ENCODE measurements around the gene FMO5. TPM values are rescaled to one million over a fixed set of nuclear protein-coding genes. Genes with fewer than 3 reads are reported as not detected.

FMO5 gene
- total and polyA plus RNA-seq, 10 of the 15 experiments (the other 5 are each of a cell fraction or from before 2014, with no cell fraction given), result 0.05 to 0.58 (median 0.19) TPM

- no peak for TF ChIP-seq RAD21 (IDR thresholded peaks at IDR 0.05; ENCODE audit: insufficient read depth, low read depth, low read length)
- SMC1A ChIA-PET (ENCODE audit: uncharacterized antibody, unreplicated experiment), result no interaction called here
- Histone ChIP-seq H2AFZ (ENCODE audit: control insufficient read depth, low read depth, low read length) (no peak overlapping the region), H3K4me2 (ENCODE audit: control insufficient read depth, insufficient read depth) (no peak overlapping the region), H4K20me1 (ENCODE audit: control insufficient read depth, insufficient read depth) (no peaks in the 10 kb centered on the region), H3K4me1 (ENCODE audit: control insufficient read depth, insufficient read depth, low read length) (no peaks in the 10 kb centered on the region), H3K27me3 (replicated peaks in 1 of 2; ENCODE audit: control insufficient read depth in 2 of 2, insufficient read depth in 2 of 2, low read length in 1 of 2) (no peaks in the 10 kb centered on the region), H3K36me3 (ENCODE audit: control insufficient read depth in 2 of 2, insufficient read depth in 2 of 2, low read length in 1 of 2) (no peaks in the 10 kb centered on the region), H3K4me3 (no peak overlapping the region), H3K9me3 (replicated peaks; ENCODE audit: control insufficient read depth, insufficient read depth, low read length) (no peaks in the 10 kb centered on the region), H3K27ac (ENCODE audit: control insufficient read depth, insufficient read depth) (no peak overlapping the region), H3K79me2 (ENCODE audit: control insufficient read depth, insufficient read depth, low read length) (no peaks in the 10 kb centered on the region), H3K9ac (ENCODE audit: control insufficient read depth, insufficient read depth, low read length) (no peak overlapping the region)
- CTCF ChIA-PET, result no interaction called here
- 60% methylated on average over 2 of the region's 2 CpGs for WGBS (ENCODE audit: insufficient coverage, insufficient replicate concordance, low lambda C conversion rate, missing lambda C conversion rate)
- RAD21 ChIA-PET (ENCODE audit: unreplicated experiment), result no interaction called here
- FAIRE-seq, result peak; percentile 31
- intact Hi-C loops (cut with micrococcal nuclease; ENCODE audit: unreplicated experiment), result no loop called here
- no peak for ATAC-seq
- no peak for DNase-seq (ENCODE audit: low read depth, low spot score)
- POLR2A ChIA-PET, result no interaction called here
- in situ Hi-C loops (cut with MboI), result no loop called here
- no TSS peak for BruUV-seq (replicated peaks)
Observed at GRCh38 chr1:147142886-147143285, 82.3 kb downstream of the FMO5 start.

Other genes with a start within 250 kb of the FMO5 start
- 6.2 and 7.6 TPM in 2 replicates for gene PRKAB2, start 52.9 kb downstream of the FMO5 start, total RNA-seq (2014; rRNA removed)
- gene PRKAB2, start 52.9 kb downstream of the FMO5 start, total RNA-seq (2014; rRNA removed; fragmentation: Illumina TruSeq; extraction: Trizol), result 7.0 and 7.3 TPM in 2 replicates
- 6.6 and 7.5 TPM in 2 replicates for gene PRKAB2, start 52.9 kb downstream of the FMO5 start, total RNA-seq (2021)
- gene PRKAB2, start 52.9 kb downstream of the FMO5 start, polyA plus RNA-seq (2011; rRNA removed), result 26.4 and 32.8 TPM in 2 replicates
- 8.8 and 12.5 TPM in 2 replicates for gene PRKAB2, start 52.9 kb downstream of the FMO5 start, polyA plus RNA-seq (2014; fragmentation: Illumina TruSeq; extraction: Trizol)
- 1 to 10 TPM; 2.2 to 2.7 TPM for gene PRKAB2, start 52.9 kb downstream of the FMO5 start, polyA plus RNA-seq (2014; fragmentation: Nextera tagmentation; extraction: Ambion mirVana)
- 5.4 and 7.4 TPM in 2 replicates for gene PRKAB2, start 52.9 kb downstream of the FMO5 start, polyA plus RNA-seq (2014; rRNA removed)
- gene PRKAB2, start 52.9 kb downstream of the FMO5 start, polyA plus RNA-seq (2016; fragmentation: Nextera tagmentation; extraction: Ambion mirVana), result 1 to 10 TPM; 4.9 to 5.7 TPM
- 39.3 and 42.1 TPM in 2 replicates for gene CHD1L, start 17.3 kb upstream of the FMO5 start, total RNA-seq (2014; rRNA removed)
- 47.4 and 48.1 TPM in 2 replicates for gene CHD1L, start 17.3 kb upstream of the FMO5 start, total RNA-seq (2014; rRNA removed; fragmentation: Illumina TruSeq; extraction: Trizol)
- 45.7 and 54.2 TPM in 2 replicates for gene CHD1L, start 17.3 kb upstream of the FMO5 start, total RNA-seq (2021)
- gene CHD1L, start 17.3 kb upstream of the FMO5 start, polyA plus RNA-seq (2011; rRNA removed), result 44.1 and 65.4 TPM in 2 replicates
- gene CHD1L, start 17.3 kb upstream of the FMO5 start, polyA plus RNA-seq (2014; fragmentation: Illumina TruSeq; extraction: Trizol), result 46.1 and 59.1 TPM in 2 replicates
- gene CHD1L, start 17.3 kb upstream of the FMO5 start, polyA plus RNA-seq (2014; fragmentation: Nextera tagmentation; extraction: Ambion mirVana), result 10 to 100 TPM; 21.2 to 33.0 TPM
- 35.2 and 43.2 TPM in 2 replicates for gene CHD1L, start 17.3 kb upstream of the FMO5 start, polyA plus RNA-seq (2014; rRNA removed)
- gene CHD1L, start 17.3 kb upstream of the FMO5 start, polyA plus RNA-seq (2016; fragmentation: Nextera tagmentation; extraction: Ambion mirVana), result 10 to 100 TPM; 44.8 to 50.8 TPM

All from GM12878 (cell line).